SK-N-SH (cell line): Measurements from ENCODE around the gene GLT6D1. TPM values are rescaled to one million over a fixed set of nuclear protein-coding genes. Genes with fewer than 3 reads are reported as not detected.
"Not testable (repeated sequence)": the region's sequence is repeated elsewhere in the genome, so short reads cannot be mapped to it uniquely, and the experiment has no call there.

Experiments
- CTCF ChIA-PET: fragments of 300-600, 350-600 bp; formaldehyde crosslinking; extraction: SDS; loops from one replicate; lab custom pipeline; 2021; lab: Yijun Ruan, JAX
- POLR2A ChIA-PET: fragments of 350-600 bp; sonication (Branson Sonifier 250); formaldehyde crosslinking; extraction: SDS; loops from one replicate; lab custom pipeline; 2020; ENCODE audit warnings: antibody characterized with exemption, inconsistent platforms; lab: Yijun Ruan, JAX
- DNase-seq: peaks from one replicate; pipeline ENCODE4 v3.0.0; 2012
- H2AFZ ChIP-seq: fragments of 200-600 bp; sonication (generic); 2 replicates; pipeline ENCODE4 v1.8.1; 2016; ENCODE audit warnings: antibody characterized with exemption, mild to moderate bottlenecking, low read depth
- H3F3A ChIP-seq: fragments of 200-600 bp; sonication (generic); replicated peaks from 2 replicates; pipeline ENCODE3; 2016; ENCODE audit warnings: antibody characterized with exemption, mild to moderate bottlenecking; ENCODE audit not compliant: insufficient read depth
- H3K27ac ChIP-seq, 2 experiments: fragments of 200-500 bp in 1 of 2; fragments of 200-600 bp in 1 of 2; sonication (Bioruptor generic) in 1 of 2; sonication (generic), shearing (Covaris generic) in 1 of 2; 2 replicates each; pipeline versions ENCODE4 v1.5.1 to v1.6.1; 2014 to 2016; ENCODE audit warnings: low read depth in 2 of 2, inconsistent platforms in 1 of 2, low read length in 1 of 2, mild to moderate bottlenecking in 1 of 2, mixed read lengths in 1 of 2
- H3K27me3 ChIP-seq: fragments of 200-600 bp; sonication (generic), shearing (Covaris generic); 2 replicates; pipeline ENCODE4 v1.6.1; 2016; ENCODE audit warnings: mixed run types; ENCODE audit not compliant: insufficient read depth
- H3K36me3 ChIP-seq, 2 experiments: fragments of 200-500 bp in 1 of 2; fragments of 200-600 bp in 1 of 2; sonication (Bioruptor generic) in 1 of 2; sonication (generic) in 1 of 2; replicated peaks in 1 of 2; 2 replicates each; pipeline versions ENCODE3 to v1.5.1; 2014 to 2016; ENCODE audit warnings: low read length in 1 of 2, mild to moderate bottlenecking in 1 of 2; ENCODE audit not compliant: insufficient read depth in 2 of 2, control insufficient read depth in 1 of 2
- H3K4me1 ChIP-seq, 2 experiments: fragments of 200-500 bp in 1 of 2; fragments of 200-600 bp in 1 of 2; sonication (Bioruptor generic) in 1 of 2; sonication (generic), shearing (Covaris generic) in 1 of 2; 2 replicates each; pipeline versions ENCODE4 v1.5.1 to v1.6.1; 2014 to 2016; ENCODE audit warnings: low read depth in 1 of 2, low read length in 1 of 2, mixed run types in 1 of 2; ENCODE audit not compliant: insufficient read depth in 2 of 2, control insufficient read depth in 1 of 2
- H3K4me2 ChIP-seq: fragments of 200-600 bp; sonication (generic), shearing (Covaris generic); 2 replicates; pipeline ENCODE4 v1.6.1; 2017; ENCODE audit warnings: mixed run types
- H3K4me3 ChIP-seq, 2 experiments: fragments of 200-500 bp in 1 of 2; fragments of 200-600 bp in 1 of 2; sonication (Bioruptor generic) in 1 of 2; sonication (generic), shearing (Covaris generic) in 1 of 2; 2 replicates each; pipeline versions ENCODE4 v1.5.1 to v1.8.1; 2014 to 2016; ENCODE audit warnings: low read depth in 2 of 2, inconsistent platforms in 1 of 2, low read length in 1 of 2, mild to moderate bottlenecking in 1 of 2, mixed read lengths in 1 of 2, moderate library complexity in 1 of 2
- H3K79me2 ChIP-seq: fragments of 200-600 bp; sonication (generic); 2 replicates; pipeline ENCODE4 v1.8.1; 2017; ENCODE audit warnings: mild to moderate bottlenecking; ENCODE audit not compliant: insufficient read depth
- H3K9ac ChIP-seq: fragments of 200-600 bp; sonication (generic); 2 replicates; pipeline ENCODE4 v1.6.1; 2017; ENCODE audit warnings: mixed run types
- H3K9me2 ChIP-seq: fragments of 200-600 bp; sonication (generic); 2 replicates; pipeline ENCODE4 v1.6.1; 2017; ENCODE audit warnings: mixed run types
- H3K9me3 ChIP-seq: fragments of 200-600 bp; sonication (generic); 2 replicates; pipeline ENCODE4 v1.6.1; 2017; ENCODE audit warnings: mixed run types, mild to moderate bottlenecking, moderate library complexity
- H4K20me1 ChIP-seq: fragments of 200-600 bp; sonication (generic); 2 replicates; pipeline ENCODE4 v1.6.1; 2017; ENCODE audit warnings: mild to moderate bottlenecking, mixed run types; ENCODE audit not compliant: insufficient read depth
- CHD2 ChIP-seq: fragments of 150-350 bp; IDR thresholded peaks from 2 replicates; pipeline ENCODE4 v1.6.1; 2018; ENCODE audit warnings: low read length; ENCODE audit not compliant: partially characterized antibody
- EZH2phosphoT487 ChIP-seq: fragments of 200-600 bp; sonication (generic); IDR thresholded peaks from 2 replicates; pipeline ENCODE4 v1.6.1; 2017; ENCODE audit warnings: low read depth, mixed run types, mild to moderate bottlenecking, antibody characterized with exemption, moderate library complexity, borderline replicate concordance
- FOXJ3 ChIP-seq: sonication (generic); formaldehyde crosslinking; IDR thresholded peaks from 2 replicates; pipeline ENCODE4 v1.5.1; 2020; ENCODE audit warnings: mild to moderate bottlenecking, missing genetic modification reagents
- FOXM1 ChIP-seq: IDR thresholded peaks from 2 replicates; pipeline ENCODE4 v1.4.0; 2012; ENCODE audit warnings: low read depth, mild to moderate bottlenecking
- MEF2A ChIP-seq: IDR thresholded peaks from 2 replicates; pipeline ENCODE4 v1.4.0; 2012; ENCODE audit warnings: low read depth, borderline replicate concordance
- NFIC ChIP-seq: IDR thresholded peaks from 2 replicates; pipeline ENCODE4 v1.4.0; 2012; ENCODE audit warnings: borderline replicate concordance
- NRF1 ChIP-seq: IDR thresholded peaks from 2 replicates; pipeline ENCODE4 v1.6.1; 2012; ENCODE audit warnings: low read depth, mild to moderate bottlenecking, low read length
- RCOR1 ChIP-seq: fragments of 150-350 bp; IDR thresholded peaks from 2 replicates; pipeline ENCODE4 v1.6.1; 2017; ENCODE audit warnings: antibody characterized with exemption, low read length
- REST ChIP-seq: IDR thresholded peaks from 2 replicates; pipeline ENCODE4 v1.6.1; 2012; ENCODE audit warnings: mild to moderate bottlenecking, low read depth, low read length, moderate library complexity
- SMC3 ChIP-seq: IDR thresholded peaks from 2 replicates; pipeline ENCODE4 v1.6.1; 2012; ENCODE audit warnings: low read depth, low read length, improper control_type of control experiment
- TAF1 ChIP-seq: IDR thresholded peaks from 2 replicates; pipeline ENCODE4 v1.6.1; 2012; ENCODE audit warnings: low read depth, mild to moderate bottlenecking, low read length, moderate library complexity, borderline replicate concordance
- YY1 ChIP-seq: IDR thresholded peaks from 2 replicates; pipeline ENCODE4 v1.4.0; 2012; ENCODE audit warnings: low read depth, mild to moderate bottlenecking
- WGBS: methylation state at CpG from one replicate; pipeline ENCODE4 v1.1.6; 2017; ENCODE audit warnings: low lambda C conversion rate; 5-methylcytosine and 5-hydroxymethylcytosine counted together
- polyA plus RNA-seq, 3 experiments: library from polyadenylated mRNA; depleted of rRNA; stranded (reverse); fragments of >200 nt; gene quantifications; 2 replicates each; pipeline ENCODE4 v1.2.3, GENCODE V29; 2012
- TF ChIP-seq, protein P1 (sequence below): IDR thresholded peaks from 2 replicates; pipeline ENCODE4; 2012
- TF ChIP-seq, protein P2 (sequence below): IDR thresholded peaks from 2 replicates; pipeline ENCODE4 v1.4.0; 2012; ENCODE audit warnings: low read depth, borderline replicate concordance

GLT6D1 gene
- polyA plus RNA-seq, 1 of the 3 experiments (the other 2 are of a cell fraction), result not detected

GRCh38 chr9:135641047-135641446 is 1.7 kb upstream of the GLT6D1 start:
- no peaks in the 10 kb centered on the region for H3K27me3 ChIP-seq
- H3K36me3 ChIP-seq, result no peaks in the 10 kb centered on the region
- no peak overlapping the region for H3K27ac ChIP-seq
- no peaks in the 10 kb centered on the region for H4K20me1 ChIP-seq
- WGBS, result 67% methylated on average over 7 of the region's 7 CpGs
- TF ChIP-seq, protein P1, sequence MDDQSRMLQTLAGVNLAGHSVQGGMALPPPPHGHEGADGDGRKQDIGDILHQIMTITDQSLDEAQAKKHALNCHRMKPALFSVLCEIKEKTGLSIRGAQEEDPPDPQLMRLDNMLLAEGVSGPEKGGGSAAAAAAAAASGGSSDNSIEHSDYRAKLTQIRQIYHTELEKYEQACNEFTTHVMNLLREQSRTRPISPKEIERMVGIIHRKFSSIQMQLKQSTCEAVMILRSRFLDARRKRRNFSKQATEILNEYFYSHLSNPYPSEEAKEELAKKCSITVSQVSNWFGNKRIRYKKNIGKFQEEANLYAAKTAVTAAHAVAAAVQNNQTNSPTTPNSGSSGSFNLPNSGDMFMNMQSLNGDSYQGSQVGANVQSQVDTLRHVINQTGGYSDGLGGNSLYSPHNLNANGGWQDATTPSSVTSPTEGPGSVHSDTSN, result no peak
- TF ChIP-seq NRF1, result no peak
- POLR2A ChIA-PET, result no interaction called here
- H2AFZ ChIP-seq, result no peak overlapping the region
- no peaks in the 10 kb centered on the region for H3K79me2 ChIP-seq
- DNase-seq, result no peak
- no peak overlapping the region for H3K4me2 ChIP-seq
- H3K4me3 ChIP-seq, result no peak overlapping the region
- H3F3A ChIP-seq, result no peaks in the 10 kb centered on the region
- H3K4me1 ChIP-seq, result no peaks in the 10 kb centered on the region
- H3K9ac ChIP-seq, result no peak overlapping the region
- CTCF ChIA-PET, result interaction anchor here (1.2 kb wide), 1 partner anchor 24 kb away, joined by 3 read pairs; no protein-coding TSS in a partner anchor
- H3K9me2 ChIP-seq, result no peaks in the 10 kb centered on the region
- H3K9me3 ChIP-seq, result no peaks in the 10 kb centered on the region

DNA sequence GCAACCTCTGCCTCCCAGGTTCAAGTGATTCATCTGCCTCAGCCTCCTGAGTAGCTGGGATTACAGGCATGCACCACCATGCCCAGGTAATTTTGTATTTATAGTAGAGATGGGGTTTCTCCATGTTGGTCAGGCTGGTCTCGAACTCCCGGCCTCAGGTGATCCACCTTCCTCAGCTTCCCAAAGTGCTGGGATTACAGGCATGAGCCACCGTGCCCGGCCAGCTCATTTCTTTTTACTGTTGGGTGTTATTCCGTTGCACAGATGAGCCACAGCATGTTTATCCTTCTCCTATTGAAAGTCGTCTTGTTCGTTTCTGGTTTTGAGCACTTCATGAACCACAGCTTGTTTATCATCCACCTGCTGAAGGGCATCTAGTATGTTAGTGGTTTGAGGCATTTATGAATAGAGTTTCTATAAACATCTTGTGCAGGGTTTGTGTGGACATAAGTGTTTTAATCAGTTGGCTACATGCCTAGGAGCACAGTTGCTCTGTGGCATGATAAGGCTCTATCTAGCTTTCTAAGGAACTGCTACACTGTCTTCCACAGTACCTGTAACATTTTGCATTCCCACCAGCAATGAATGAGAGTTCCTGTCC is 2.3 kb downstream of the GLT6D1 start:
- H4K20me1 ChIP-seq, DNase-seq, H2AFZ ChIP-seq, H3K27ac ChIP-seq, H3K36me3 ChIP-seq, H3K27me3 ChIP-seq, H3K9ac ChIP-seq, H3K79me2 ChIP-seq, H3K9me2 ChIP-seq, H3K4me1 ChIP-seq, H3K9me3 ChIP-seq, H3K4me3 ChIP-seq, H3F3A ChIP-seq, H3K4me2 ChIP-seq: not testable (repeated sequence)
- WGBS, result 1% methylated on average over 7 of the region's 7 CpGs
- ChIA-PET CTCF (interaction anchor here (0.8 to 1.6 kb wide), 4 partner anchors 8 to 133 kb away, joined by 3 to 5 read pairs (median 4); no protein-coding TSS in a partner anchor), POLR2A (interaction anchor here (0.8 kb wide), 1 partner anchor 1089 kb away, joined by 3 read pairs; no protein-coding TSS in a partner anchor)

- H3K27me3 ChIP-seq, result no peaks in the 10 kb centered on the region
- H3K79me2 ChIP-seq, result no peaks in the 10 kb centered on the region
- 0 out of 2 replicates have a peak, but pooled peaks cover 3% of the 10 kb centered on the region for H3K9me2 ChIP-seq
- no peak overlapping the region for H3K27ac ChIP-seq
- TF ChIP-seq YY1 (no peak), CHD2 (no peak), TAF1 (no peak), FOXM1 (no peak), REST (no peak), EZH2phosphoT487 (no peak), FOXJ3 (CRISPR knock-in tag) (no peak), SMC3 (no peak), MEF2A (no peak), RCOR1 (no peak), NRF1 (no peak), NFIC (no peak)
- TF ChIP-seq, protein P2, sequence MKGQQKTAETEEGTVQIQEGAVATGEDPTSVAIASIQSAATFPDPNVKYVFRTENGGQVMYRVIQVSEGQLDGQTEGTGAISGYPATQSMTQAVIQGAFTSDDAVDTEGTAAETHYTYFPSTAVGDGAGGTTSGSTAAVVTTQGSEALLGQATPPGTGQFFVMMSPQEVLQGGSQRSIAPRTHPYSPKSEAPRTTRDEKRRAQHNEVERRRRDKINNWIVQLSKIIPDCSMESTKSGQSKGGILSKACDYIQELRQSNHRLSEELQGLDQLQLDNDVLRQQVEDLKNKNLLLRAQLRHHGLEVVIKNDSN, result no peak
- POLR2A ChIA-PET, result no interaction called here
- H3K4me2 ChIP-seq, result no peak overlapping the region
- WGBS, result 51% methylated on average over 10 of the region's 10 CpGs
- CTCF ChIA-PET, result interaction anchor here (1.8 to 2.1 kb wide), 2 partner anchors 10 to 29 kb away, joined by 4 to 9 read pairs; no protein-coding TSS in a partner anchor
- DNase-seq, result no peak
- H3K4me1 ChIP-seq, result no peaks in the 10 kb centered on the region
- H4K20me1 ChIP-seq, result no peaks in the 10 kb centered on the region
- no peak overlapping the region for H3K4me3 ChIP-seq
- H2AFZ ChIP-seq, result no peak overlapping the region
- no peaks in the 10 kb centered on the region for H3K36me3 ChIP-seq
- peaks cover 4% of the 10 kb centered on the region; the same call in 1 of the 2 replicates for H3K9me3 ChIP-seq
- H3K9ac ChIP-seq, result no peak overlapping the region
- no peaks in the 10 kb centered on the region for H3F3A ChIP-seq
Measured at GRCh38 chr9:135632841-135633240, 6.5 kb downstream of the GLT6D1 start.
